K562 (cell line): ENCODE measurements around the gene BTD. TPM values are rescaled to one million over a fixed set of nuclear protein-coding genes. Genes with fewer than 3 reads are reported as not detected.

ENCODE experiments used
- ATAC-seq: fragments of 200-7000 bp; cut with Tn5 transposase; 3 replicates; pipeline ENCODE4 v1.9.1; 2020; ENCODE audit warnings: moderate library complexity
- BruUV-seq: library from RNA; stranded (reverse); fragments of 400-500 nt; replicated peaks from 2 replicates; lab custom pipeline; 2021; lab: Mats Ljungman, UMichigan
- CTCF ChIA-PET: fragments of 300-600 bp; formaldehyde crosslinking; extraction: SDS; loops from one replicate; lab custom pipeline; 2021; ENCODE audit warnings: low intra/inter-chr PET ratio; lab: Yijun Ruan, JAX
- POLR2A ChIA-PET: fragments of 300-600, 350-650 bp; sonication (Branson Sonifier 250); formaldehyde crosslinking; extraction: SDS; loops from one replicate; lab custom pipeline; 2021; ENCODE audit warnings: antibody characterized with exemption, inconsistent platforms; lab: Yijun Ruan, JAX
- DNase-seq, 4 experiments: peaks; one replicate each; pipeline versions ENCODE4 v3.0.0 to v3.0.0-alpha.2; 2011 to 2018; ENCODE audit warnings: low spot score in 3 of 4, mixed read lengths in 3 of 4; ENCODE audit errors: extremely low read depth in 1 of 4
- FAIRE-seq: peaks from 2 replicates; lab custom pipeline; 2011; peaks lifted over from hg19 to GRCh38; lab: Jason Lieb, UNC
- H2AFZ ChIP-seq: 2 replicates; pipeline ENCODE4 v1.6.0; 2011; ENCODE audit warnings: low read depth, low read length, control low read depth, inconsistent platforms
- H3K27ac ChIP-seq: fragments of 200-600 bp; 3 replicates; pipeline ENCODE4 v1.8.0; 2011; ENCODE audit warnings: low read depth, mild to moderate bottlenecking, control low read depth, inconsistent platforms, low read length, moderate library complexity, mixed read lengths; ENCODE audit errors: extremely low read depth
- H3K27me3 ChIP-seq, 2 experiments: fragments of 300-600 bp in 1 of 2; 2 replicates in 1 of 2; 3 replicates in 1 of 2; pipeline versions ENCODE4 v1.6.0 to v1.8.0; 2011; ENCODE audit warnings: inconsistent platforms in 2 of 2, low read length in 2 of 2, mild to moderate bottlenecking in 1 of 2, mixed read lengths in 1 of 2, moderate library complexity in 1 of 2; ENCODE audit not compliant: control insufficient read depth in 2 of 2, insufficient read depth in 2 of 2
- H3K36me3 ChIP-seq: fragments of 300-600 bp; 3 replicates; pipeline ENCODE4 v1.8.0; 2011; ENCODE audit warnings: mild to moderate bottlenecking, low read length, inconsistent platforms; ENCODE audit not compliant: control insufficient read depth, insufficient read depth
- H3K4me1 ChIP-seq, 2 experiments: fragments of 200-600 bp in 1 of 2; replicated peaks in 1 of 2; 2 replicates in 1 of 2; 3 replicates in 1 of 2; pipeline versions ENCODE4 v1.5.1 to v1.8.0; 2011; ENCODE audit warnings: inconsistent platforms in 2 of 2, low read length in 2 of 2, mild to moderate bottlenecking in 1 of 2, mixed read lengths in 1 of 2, moderate library complexity in 1 of 2; ENCODE audit not compliant: control insufficient read depth in 2 of 2, insufficient read depth in 2 of 2
- H3K4me2 ChIP-seq: 2 replicates; pipeline ENCODE4 v1.6.1; 2011; ENCODE audit warnings: low read length, control low read depth, inconsistent platforms, mixed read lengths; ENCODE audit not compliant: insufficient read depth
- H3K4me3 ChIP-seq: fragments of 200-600 bp; sonication (generic), shearing (Covaris generic); 2 replicates; pipeline ENCODE4 v1.5.1; 2016; ENCODE audit warnings: control low read depth, inconsistent platforms
- H3K79me2 ChIP-seq: fragments of 200-600 bp; 3 replicates; pipeline ENCODE4 v1.8.0; 2011; ENCODE audit warnings: low read length, inconsistent platforms; ENCODE audit not compliant: control insufficient read depth, insufficient read depth
- H3K9ac ChIP-seq, 2 experiments: 2 replicates each; pipeline versions ENCODE4 v1.6.0 to v1.6.1; 2011; ENCODE audit warnings: low read depth in 2 of 2, low read length in 2 of 2, control low read depth in 1 of 2, inconsistent platforms in 1 of 2, mild to moderate bottlenecking in 1 of 2, mixed read lengths in 1 of 2; ENCODE audit not compliant: insufficient read depth in 1 of 2
- H3K9me1 ChIP-seq: one replicate; pipeline ENCODE4 v1.6.0; 2011; ENCODE audit warnings: inconsistent platforms, mild to moderate bottlenecking, low read length, moderate library complexity; ENCODE audit not compliant: control insufficient read depth, insufficient read depth
- H3K9me3 ChIP-seq: replicated peaks from 2 replicates; pipeline ENCODE4 v1.5.1; 2011; ENCODE audit warnings: low read depth, low read length, inconsistent platforms; ENCODE audit not compliant: control insufficient read depth, insufficient read depth
- H4K20me1 ChIP-seq: replicated peaks from 2 replicates; pipeline ENCODE4 v1.6.1; 2011; ENCODE audit warnings: low read length, inconsistent platforms, mixed read lengths; ENCODE audit not compliant: control insufficient read depth, insufficient read depth
- LCOR ChIP-seq: sonication (generic); formaldehyde crosslinking; IDR thresholded peaks from 2 replicates; pipeline ENCODE4 v1.8.0; 2022; ENCODE audit warnings: mild to moderate bottlenecking, missing genetic modification reagents
- MAFG ChIP-seq: fragments of 450-650 bp; conservative IDR thresholded peaks from 2 replicates; pipeline ENCODE4 v1.6.1; 2016; ENCODE audit warnings: missing genetic modification characterization, missing compliant biosample characterization
- NFE2 ChIP-seq: IDR thresholded peaks from 2 replicates; pipeline ENCODE4 v1.6.1; 2014; ENCODE audit warnings: antibody characterized with exemption, low read depth
- NFRKB ChIP-seq: fragments of 450-650 bp; IDR thresholded peaks from 2 replicates; pipeline ENCODE4 v1.6.1; 2016; ENCODE audit warnings: low read depth
- STAG1 ChIP-seq: sonication (generic); formaldehyde crosslinking; IDR thresholded peaks from 2 replicates; pipeline ENCODE4 v1.5.0; 2020; ENCODE audit warnings: missing genetic modification reagents, borderline replicate concordance
- WGBS: fragments of 100-300 bp; shearing (Covaris generic); methylation state at CpG from one replicate; pipeline ENCODE4 v1.1.6; 2016; ENCODE audit warnings: low coverage, mixed read lengths; ENCODE audit not compliant: insufficient coverage; ENCODE audit errors: missing lambda C conversion rate; 5-methylcytosine and 5-hydroxymethylcytosine counted together
- in situ Hi-C: fragments of 300-500 bp; cut with MboI; formaldehyde crosslinking; loops from 4 replicates; pipeline ENCODE4 v1.15.0; 2018; ENCODE audit warnings: inconsistent platforms, mixed read lengths
- intact Hi-C: fragments of 100-400 bp; cut with micrococcal nuclease; formaldehyde crosslinking; loops from 2 replicates; pipeline ENCODE4 v1.14.2; 2022
- polyA plus RNA-seq, 8 experiments: library from polyadenylated mRNA; depleted of rRNA in 4 of 8; stranded (reverse) in 5 of 8; unstranded in 3 of 8; fragments of >200 nt; fragmentation: Nextera tagmentation in 2 of 8; fragmentation: Illumina TruSeq in 1 of 8; extraction: Ambion mirVana in 2 of 8; extraction: Trizol in 1 of 8; gene quantifications; 2 replicates each; pipeline versions ENCODE4 v1.2.1 to v1.2.3, GENCODE V29; 2011 to 2014; ENCODE audit warnings: inconsistent platforms in 1 of 8, missing spikeins in 1 of 8
- total RNA-seq, 7 experiments: library from RNA; depleted of rRNA in 6 of 7; stranded (reverse); fragments of >200 nt in 6 of 7; fragmentation: Illumina TruSeq in 2 of 7; extraction: Trizol in 2 of 7; gene quantifications; 2 replicates each; pipeline versions ENCODE4 v1.2.1 to v1.2.3, GENCODE V29; 2011 to 2021; ENCODE audit warnings: low replicate concordance in 1 of 7
- TF ChIP-seq, protein P1 (sequence below): sonication (generic); IDR thresholded peaks from 2 replicates; pipeline ENCODE4 v1.6.1; 2016
- TF ChIP-seq, protein P2 (sequence below): IDR thresholded peaks from 2 replicates; pipeline ENCODE4 v1.6.1; 2012; ENCODE audit warnings: low read depth, low read length, improper control_type of control experiment, borderline replicate concordance
- TF ChIP-seq, protein P3 (sequence below), 2 experiments: fragments of 450-650 bp; formaldehyde crosslinking in 1 of 2; IDR thresholded peaks; 2 replicates each; pipeline versions ENCODE4 v1.4.0 to v1.6.1; 2014 to 2020; ENCODE audit warnings: mild to moderate bottlenecking in 2 of 2, borderline replicate concordance in 1 of 2, low read depth in 1 of 2

Gene BTD
- total and polyA plus RNA-seq, 9 of the 15 experiments (the other 6 are each of a cell fraction or from before 2014, with no cell fraction given) = 6.6 to 26.2 (median 10.6) TPM

DNA sequence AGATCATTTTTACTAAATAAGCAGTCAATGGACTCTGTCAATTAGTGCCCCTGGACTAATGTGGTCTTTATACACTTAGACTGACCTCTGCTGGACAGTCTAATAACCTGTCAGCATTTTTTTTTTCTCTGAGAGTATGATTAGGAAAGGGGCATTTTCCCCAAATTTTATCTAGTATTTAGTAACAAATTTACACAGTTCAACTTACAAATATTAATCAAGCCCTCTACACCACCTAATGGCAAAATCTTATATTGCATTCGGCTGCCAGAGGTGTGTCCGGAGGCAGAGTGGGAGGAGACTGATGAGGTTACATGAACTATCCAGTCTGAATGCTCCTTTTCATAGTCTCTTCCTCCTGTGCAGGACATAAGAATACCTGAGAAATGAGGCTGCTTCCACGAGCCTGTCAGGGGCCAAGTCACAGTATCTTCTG lies 44.0 kb upstream of the BTD start:
- H3K4me2 ChIP-seq = peak overlapping the region; percentile 27; the same call in 1 of the 2 replicates
- DNase-seq (peak; percentile 52 to 81 (median 64)), ATAC-seq (peak; percentile 98), FAIRE-seq (peak; percentile 85)
- ChIA-PET CTCF (interaction anchor here (0.5 to 2.4 kb wide), 13 partner anchors 103 to 993 kb away, joined by 3 to 13 read pairs (median 3); no protein-coding TSS in a partner anchor), POLR2A (interaction anchor here (1.4 kb wide), 1 partner anchor 15 kb away, joined by 4 read pairs; no protein-coding TSS in a partner anchor)
- peaks cover 0 to 8% of the 10 kb centered on the region in 2 experiments; a peak in 2 of 5 replicates for H3K4me1 ChIP-seq
- peak overlapping the region; percentile 69 for H2AFZ ChIP-seq
- in situ Hi-C loops (no loop called here), intact Hi-C loops (loop anchor here (1.0 to 5.0 kb wide), 7 partner anchors 129 to 630 kb away; no protein-coding TSS in a partner anchor)
- no peaks in the 10 kb centered on the region for H3K9me1 ChIP-seq
- WGBS = 6% methylated on average over 3 of the region's 3 CpGs
- H3K27me3 ChIP-seq = no peaks in the 10 kb centered on the region
- H3K9me3 ChIP-seq = no peaks in the 10 kb centered on the region
- no TSS peak for BruUV-seq
- peaks cover 5% of the 10 kb centered on the region; the same call in 1 of the 3 replicates for H3K36me3 ChIP-seq
- no peaks in the 10 kb centered on the region for H4K20me1 ChIP-seq
- H3K4me3 ChIP-seq = no peak overlapping the region
- H3K9ac ChIP-seq = no peak overlapping the region
- H3K27ac ChIP-seq = no peak overlapping the region; the same call in 2 of the 3 replicates
- no peaks in the 10 kb centered on the region for H3K79me2 ChIP-seq
- TF ChIP-seq NFRKB (no peak), LCOR (CRISPR knock-in tag) (0 out of 2 replicates have a peak, but pooled peaks have one; percentile 21), MAFG (peak; percentile 73), NFE2 (peak; percentile 39; the same call in 1 of the 2 replicates), STAG1 (CRISPR knock-in tag) (peak; percentile 32; the same call in 1 of the 2 replicates)
- TF ChIP-seq, protein P1, sequence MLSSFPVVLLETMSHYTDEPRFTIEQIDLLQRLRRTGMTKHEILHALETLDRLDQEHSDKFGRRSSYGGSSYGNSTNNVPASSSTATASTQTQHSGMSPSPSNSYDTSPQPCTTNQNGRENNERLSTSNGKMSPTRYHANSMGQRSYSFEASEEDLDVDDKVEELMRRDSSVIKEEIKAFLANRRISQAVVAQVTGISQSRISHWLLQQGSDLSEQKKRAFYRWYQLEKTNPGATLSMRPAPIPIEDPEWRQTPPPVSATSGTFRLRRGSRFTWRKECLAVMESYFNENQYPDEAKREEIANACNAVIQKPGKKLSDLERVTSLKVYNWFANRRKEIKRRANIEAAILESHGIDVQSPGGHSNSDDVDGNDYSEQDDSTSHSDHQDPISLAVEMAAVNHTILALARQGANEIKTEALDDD = peak; percentile 50; the same call in 1 of the 2 replicates
- TF ChIP-seq, protein P2, sequence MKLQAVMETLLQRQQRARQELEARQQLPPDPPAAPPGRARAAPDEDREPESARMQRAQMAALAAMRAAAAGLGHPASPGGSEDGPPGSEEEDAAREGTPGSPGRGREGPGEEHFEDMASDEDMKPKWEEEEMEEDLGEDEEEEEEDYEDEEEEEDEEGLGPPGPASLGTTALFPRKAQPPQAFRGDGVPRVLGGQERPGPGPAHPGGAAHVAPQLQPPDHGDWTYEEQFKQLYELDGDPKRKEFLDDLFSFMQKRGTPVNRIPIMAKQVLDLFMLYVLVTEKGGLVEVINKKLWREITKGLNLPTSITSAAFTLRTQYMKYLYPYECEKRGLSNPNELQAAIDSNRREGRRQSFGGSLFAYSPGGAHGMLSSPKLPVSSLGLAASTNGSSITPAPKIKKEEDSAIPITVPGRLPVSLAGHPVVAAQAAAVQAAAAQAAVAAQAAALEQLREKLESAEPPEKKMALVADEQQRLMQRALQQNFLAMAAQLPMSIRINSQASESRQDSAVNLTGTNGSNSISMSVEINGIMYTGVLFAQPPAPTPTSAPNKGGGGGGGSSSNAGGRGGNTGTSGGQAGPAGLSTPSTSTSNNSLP = peak; percentile 92; the same call in 1 of the 2 replicates
- TF ChIP-seq, protein P3, sequence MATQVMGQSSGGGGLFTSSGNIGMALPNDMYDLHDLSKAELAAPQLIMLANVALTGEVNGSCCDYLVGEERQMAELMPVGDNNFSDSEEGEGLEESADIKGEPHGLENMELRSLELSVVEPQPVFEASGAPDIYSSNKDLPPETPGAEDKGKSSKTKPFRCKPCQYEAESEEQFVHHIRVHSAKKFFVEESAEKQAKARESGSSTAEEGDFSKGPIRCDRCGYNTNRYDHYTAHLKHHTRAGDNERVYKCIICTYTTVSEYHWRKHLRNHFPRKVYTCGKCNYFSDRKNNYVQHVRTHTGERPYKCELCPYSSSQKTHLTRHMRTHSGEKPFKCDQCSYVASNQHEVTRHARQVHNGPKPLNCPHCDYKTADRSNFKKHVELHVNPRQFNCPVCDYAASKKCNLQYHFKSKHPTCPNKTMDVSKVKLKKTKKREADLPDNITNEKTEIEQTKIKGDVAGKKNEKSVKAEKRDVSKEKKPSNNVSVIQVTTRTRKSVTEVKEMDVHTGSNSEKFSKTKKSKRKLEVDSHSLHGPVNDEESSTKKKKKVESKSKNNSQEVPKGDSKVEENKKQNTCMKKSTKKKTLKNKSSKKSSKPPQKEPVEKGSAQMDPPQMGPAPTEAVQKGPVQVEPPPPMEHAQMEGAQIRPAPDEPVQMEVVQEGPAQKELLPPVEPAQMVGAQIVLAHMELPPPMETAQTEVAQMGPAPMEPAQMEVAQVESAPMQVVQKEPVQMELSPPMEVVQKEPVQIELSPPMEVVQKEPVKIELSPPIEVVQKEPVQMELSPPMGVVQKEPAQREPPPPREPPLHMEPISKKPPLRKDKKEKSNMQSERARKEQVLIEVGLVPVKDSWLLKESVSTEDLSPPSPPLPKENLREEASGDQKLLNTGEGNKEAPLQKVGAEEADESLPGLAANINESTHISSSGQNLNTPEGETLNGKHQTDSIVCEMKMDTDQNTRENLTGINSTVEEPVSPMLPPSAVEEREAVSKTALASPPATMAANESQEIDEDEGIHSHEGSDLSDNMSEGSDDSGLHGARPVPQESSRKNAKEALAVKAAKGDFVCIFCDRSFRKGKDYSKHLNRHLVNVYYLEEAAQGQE (IDR thresholded peaks at IDR 0.05; ENCODE audit: borderline replicate concordance) = peak; percentile 49; the same call in 1 of the 2 replicates
- TF ChIP-seq, protein P3 (CRISPR knock-in tag; IDR thresholded peaks at IDR 0.05; ENCODE audit: low read depth) = no peak
